Fibroblast of lung (primary cell): ENCODE results near the gene EEF1G.

Experiments
- CTCF ChIP-seq, 2 donors: IDR thresholded peaks in 1 of 2; conservative IDR thresholded peaks in 1 of 2; 1 replicate in 1 of 2; 2 replicates in 1 of 2; pipeline ENCODE4 v1.5.1; 2011 to 2012; ENCODE audit warnings: low read length in 2 of 2, control low read depth in 1 of 2, inconsistent platforms in 1 of 2, low read depth in 1 of 2, mild to moderate bottlenecking in 1 of 2
- EZH2 ChIP-seq: IDR thresholded peaks from 2 replicates; pipeline ENCODE4 v1.5.1; 2012; ENCODE audit warnings: low read length, control low read depth, mild to moderate bottlenecking; ENCODE audit errors: missing control alignments

- TF ChIP-seq CTCF (conservative IDR thresholded peaks at IDR 0.05 in 1 of 2, IDR thresholded peaks at IDR 0.05 in 1 of 2; ENCODE audit: low read depth in 1 of 2, low read length in 2 of 2), result peak; percentile 53 to 66
- TF ChIP-seq EZH2, result no peak
Observed at GRCh38 chr11:62593434-62594044, 19.8 kb upstream of the EEF1G start.
